Measurements from ENCODE around the gene GRM7. TPM values are rescaled to one million over a fixed set of nuclear protein-coding genes. Genes with fewer than 3 reads are reported as not detected.

GRM7 gene
- total RNA-seq, 1 experiment from 2014 or later = 0.27 TPM

- DNase-seq (ENCODE audit: low read depth) = no peak
Measured at GRCh38 chr3:7700539-7700938, 839.6 kb downstream of the GRM7 start.

DNA sequence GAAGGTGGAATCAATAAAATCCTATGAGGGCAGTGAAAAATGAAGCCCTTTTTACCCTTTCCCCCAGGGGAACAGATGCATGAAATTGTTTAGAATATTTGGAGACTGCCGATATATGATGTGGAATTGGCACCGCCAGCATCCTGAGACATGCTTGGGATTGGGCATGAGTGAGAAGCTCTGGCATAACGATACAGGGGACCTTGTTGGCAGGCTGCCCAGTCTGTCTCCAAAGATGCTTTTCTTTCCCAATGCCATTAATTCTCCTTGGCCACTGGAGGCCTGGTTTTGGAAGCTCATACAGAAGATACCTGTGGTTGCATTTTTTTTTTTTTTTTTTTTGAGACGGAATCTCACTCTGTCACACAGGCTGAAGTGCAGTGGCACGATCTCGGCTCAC, 840.1 kb downstream of the GRM7 start:
- DNase-seq (ENCODE audit: low read depth) = no peak

- peak; percentile 49 for DNase-seq (ENCODE audit: low read depth)
Measured at GRCh38 chr3:7707187-7707586, 846.3 kb downstream of the GRM7 start.

GRCh38 chr3:7709376-7710082, 848.6 kb downstream of the GRM7 start:
- DNase-seq (ENCODE audit: low read depth) = peak; percentile 11

DNA sequence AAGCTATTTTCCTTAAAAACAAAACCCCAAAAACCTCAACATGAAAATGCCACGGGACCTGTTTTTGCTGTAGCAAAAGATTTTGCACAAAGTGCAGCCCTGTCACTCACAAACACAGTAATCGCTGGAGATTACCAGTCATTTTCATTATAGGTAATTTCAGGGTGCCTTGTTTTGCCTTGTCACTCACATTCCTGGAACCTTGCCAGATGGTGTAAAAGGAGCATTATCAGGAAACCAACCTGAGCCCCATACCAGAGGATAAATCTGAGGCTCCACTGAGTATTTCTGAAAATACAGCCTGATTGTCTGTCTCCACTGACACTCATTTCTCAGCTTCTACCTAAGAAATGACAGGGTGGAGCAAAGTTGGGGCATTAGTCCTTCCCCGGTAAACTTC, 849.4 kb downstream of the GRM7 start:
- DNase-seq (ENCODE audit: low read depth) = no peak

GRCh38 chr3:7713724-7714123, 852.8 kb downstream of the GRM7 start:
- no peak for DNase-seq (ENCODE audit: low read depth)

DNA sequence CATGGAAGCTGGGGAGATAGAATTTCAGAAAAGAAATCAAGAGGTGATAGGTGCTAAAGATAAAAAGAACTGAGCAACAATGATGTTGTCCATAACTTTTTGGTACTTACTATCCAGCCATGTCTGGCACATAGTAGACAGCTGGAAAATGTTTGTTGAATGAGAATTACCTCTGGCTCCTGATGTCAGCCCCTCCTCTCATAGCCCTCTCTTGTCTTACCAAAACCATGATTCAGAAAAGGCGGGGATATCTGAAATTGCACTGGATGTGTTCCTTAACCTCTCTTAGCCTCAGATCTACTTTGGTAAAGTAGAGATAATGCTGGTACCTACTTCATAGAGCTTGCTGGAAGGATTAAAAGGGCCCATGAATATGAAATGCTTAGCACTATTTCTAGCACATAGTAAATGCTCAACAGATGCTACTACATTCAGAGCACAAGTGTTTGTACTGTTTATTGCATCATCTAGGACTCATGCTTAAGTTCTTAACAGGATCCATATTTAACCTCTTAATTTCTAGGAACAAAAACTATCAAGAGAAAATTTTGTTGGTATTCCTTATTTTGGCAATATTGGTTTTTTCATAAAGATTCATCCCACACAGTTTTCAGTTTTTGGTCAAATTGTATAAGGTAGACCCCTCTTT, 859.9 kb downstream of the GRM7 start:
- DNase-seq (ENCODE audit: low read depth) = no peak

DNA sequence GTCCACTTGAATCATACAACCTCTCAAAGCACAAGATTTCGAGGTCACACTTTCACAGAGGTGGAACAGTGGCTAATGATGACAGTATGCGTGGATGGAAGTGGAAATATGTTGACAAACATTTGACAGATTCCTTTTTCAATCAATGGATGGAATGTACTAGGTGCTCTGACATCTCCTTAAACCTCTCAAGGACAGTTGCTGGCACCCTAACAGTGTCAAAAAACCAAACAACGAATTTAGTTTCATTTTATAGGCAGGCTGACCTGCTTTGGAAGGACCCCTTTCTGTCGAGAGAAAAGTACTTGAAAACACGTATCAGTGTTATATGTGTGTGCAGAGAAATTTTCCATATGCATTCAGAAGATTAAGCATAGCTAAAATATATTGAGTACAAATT, 861.0 kb downstream of the GRM7 start:
- no peak for DNase-seq (ENCODE audit: low read depth)

DNA sequence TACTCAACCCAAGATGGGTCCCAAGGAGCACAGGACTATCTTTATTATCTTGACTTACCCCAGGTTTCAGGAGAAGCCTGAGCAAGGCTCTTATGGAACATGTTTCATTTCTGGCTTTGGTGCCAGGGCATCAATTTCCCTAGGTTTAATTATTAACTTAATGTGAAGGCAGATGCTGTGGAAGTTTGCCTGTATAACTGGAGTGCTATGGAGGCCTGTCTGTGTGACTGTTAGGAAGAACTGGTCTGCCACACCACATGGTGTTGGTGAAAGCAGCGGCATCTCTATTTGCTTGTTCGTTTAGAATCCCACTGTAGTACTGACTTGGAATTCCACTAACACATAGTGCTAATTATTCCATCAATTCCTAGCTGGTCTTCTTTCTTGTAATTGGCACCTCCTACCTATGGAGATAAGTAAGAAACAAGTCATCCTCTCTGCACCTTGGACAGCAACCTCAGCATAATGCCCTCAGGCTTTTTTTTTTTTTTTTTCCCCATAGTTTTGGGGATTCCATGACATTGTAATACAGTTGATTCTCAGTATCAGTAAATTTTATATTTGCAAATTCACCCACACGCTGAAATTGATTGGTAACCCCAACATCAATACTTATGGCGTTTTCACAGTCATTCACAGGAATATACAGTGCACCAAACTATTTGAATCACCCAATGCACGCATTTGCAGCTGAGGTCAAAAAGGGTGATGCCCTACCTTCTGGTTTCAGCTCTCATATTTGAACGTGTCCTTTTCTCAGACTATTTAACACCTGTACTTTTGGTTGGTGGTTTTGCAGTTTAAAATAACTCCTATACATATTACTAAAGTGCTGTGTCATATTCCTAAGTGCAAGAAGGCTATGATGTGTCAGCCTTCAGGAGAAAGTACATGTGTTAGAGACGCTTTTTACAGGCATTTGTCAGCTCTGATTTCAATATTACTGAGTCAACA, 867.9 kb downstream of the GRM7 start:
- DNase-seq (ENCODE audit: low read depth) = no peak

DNA sequence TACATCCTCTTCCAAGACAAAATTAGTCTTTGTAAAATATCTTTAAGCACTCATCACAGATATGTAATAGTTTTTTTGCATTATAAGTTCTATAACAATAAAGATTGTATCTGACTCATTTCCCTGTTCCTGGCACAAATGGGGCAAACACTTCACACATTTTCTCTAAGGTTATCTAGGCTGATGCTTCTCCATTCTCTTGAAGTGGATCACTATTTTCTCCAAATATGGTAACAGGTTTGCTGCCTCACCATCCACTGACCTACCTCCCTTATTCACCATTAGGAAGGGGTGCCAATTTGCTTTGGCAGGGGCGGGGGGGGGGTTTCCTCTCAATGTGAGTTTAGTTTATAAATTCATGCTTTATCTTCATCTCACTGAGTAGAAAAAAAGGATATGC, 873.0 kb downstream of the GRM7 start:
- DNase-seq (ENCODE audit: low read depth) = no peak

DNA sequence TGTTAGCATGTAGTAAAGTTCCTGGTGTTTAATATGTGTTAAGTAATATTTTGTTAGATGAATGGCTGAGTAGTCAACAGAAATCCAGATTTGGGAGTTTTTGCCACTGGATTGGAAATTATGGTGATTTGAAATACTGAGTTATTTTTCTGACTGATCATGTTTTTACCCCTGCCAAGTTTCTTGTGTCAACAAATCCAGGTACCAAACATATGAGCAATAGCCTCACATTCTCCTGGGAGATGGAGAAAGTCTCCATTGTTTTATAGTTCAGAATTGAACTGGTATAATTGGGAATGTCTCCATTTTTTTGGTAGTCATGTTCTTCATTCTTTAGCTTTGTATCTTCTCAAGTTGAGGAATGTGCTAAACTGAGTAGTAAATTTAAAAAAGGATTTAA, 873.5 kb downstream of the GRM7 start:
- DNase-seq (ENCODE audit: low read depth) = no peak

GRCh38 chr3:7737263-7737662, 876.3 kb downstream of the GRM7 start:
- no peak for DNase-seq (ENCODE audit: low read depth)

DNA sequence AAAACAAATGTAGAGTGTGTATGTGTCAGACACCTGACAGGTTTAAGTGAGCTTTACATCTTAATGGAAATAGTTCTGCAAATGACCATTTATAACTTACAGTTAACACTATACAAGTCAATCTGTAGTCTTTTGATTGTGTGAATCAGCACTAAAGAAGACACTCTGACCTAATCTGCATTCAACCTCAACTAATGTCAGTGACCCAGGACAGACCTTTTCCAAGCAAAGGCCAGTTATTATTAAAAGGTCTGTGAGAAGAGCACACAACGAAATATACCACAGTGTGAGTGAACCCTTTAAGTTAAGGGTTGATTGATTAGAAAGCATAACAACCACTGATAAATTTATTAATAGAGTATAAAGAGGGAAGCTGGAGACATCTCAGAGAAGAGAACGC, 878.8 kb downstream of the GRM7 start:
- DNase-seq (ENCODE audit: low read depth) = no peak

DNA sequence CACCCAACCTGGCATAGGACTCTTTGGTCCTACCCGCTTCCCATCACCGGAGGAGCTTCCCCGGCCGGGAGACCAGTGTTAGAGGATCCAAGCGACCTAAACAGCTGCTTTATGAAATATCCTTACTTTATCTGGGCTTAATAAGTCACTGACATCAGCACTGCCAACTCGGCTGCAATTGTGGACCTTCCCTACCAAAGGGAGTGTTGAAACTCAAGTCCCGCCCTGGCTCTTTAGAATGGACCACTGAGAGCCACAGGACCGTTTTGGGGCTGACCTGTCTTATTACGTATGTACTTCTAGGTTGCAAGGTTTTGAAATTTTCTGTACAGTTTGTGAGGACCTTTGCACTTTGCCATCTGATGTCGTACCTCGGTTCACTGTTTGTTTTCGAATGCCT, 879.5 kb downstream of the GRM7 start:
- no peak for DNase-seq (ENCODE audit: low read depth)

- no peak for DNase-seq (ENCODE audit: low read depth)
Measured at GRCh38 chr3:7744850-7745249, 883.9 kb downstream of the GRM7 start.

DNA sequence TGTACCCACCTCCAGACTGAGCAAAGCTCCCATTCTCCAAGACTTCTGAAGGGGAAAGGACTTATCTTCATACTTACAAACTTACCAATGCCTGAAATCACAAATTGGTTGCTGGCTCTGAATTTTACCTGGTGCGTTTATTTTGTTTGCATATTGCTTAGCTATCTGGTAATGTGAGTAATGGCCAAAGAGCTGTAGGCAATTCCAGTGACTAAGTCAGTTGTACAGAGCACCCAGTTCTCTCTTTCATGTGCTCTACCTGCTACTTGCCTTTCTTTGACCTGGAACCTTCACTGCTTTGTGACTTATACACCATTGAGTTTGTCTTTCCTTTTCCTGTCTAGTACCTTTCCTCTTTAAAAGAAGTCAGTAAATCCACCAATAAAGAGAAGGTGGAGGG, 884.8 kb downstream of the GRM7 start:
- DNase-seq (ENCODE audit: low read depth) = no peak

- no peak for DNase-seq (ENCODE audit: low read depth)
Measured at GRCh38 chr3:7749931-7750695, 889.2 kb downstream of the GRM7 start.

- no peak for DNase-seq (ENCODE audit: low read depth)
Measured at GRCh38 chr3:7752005-7752404, 891.1 kb downstream of the GRM7 start.

DNA sequence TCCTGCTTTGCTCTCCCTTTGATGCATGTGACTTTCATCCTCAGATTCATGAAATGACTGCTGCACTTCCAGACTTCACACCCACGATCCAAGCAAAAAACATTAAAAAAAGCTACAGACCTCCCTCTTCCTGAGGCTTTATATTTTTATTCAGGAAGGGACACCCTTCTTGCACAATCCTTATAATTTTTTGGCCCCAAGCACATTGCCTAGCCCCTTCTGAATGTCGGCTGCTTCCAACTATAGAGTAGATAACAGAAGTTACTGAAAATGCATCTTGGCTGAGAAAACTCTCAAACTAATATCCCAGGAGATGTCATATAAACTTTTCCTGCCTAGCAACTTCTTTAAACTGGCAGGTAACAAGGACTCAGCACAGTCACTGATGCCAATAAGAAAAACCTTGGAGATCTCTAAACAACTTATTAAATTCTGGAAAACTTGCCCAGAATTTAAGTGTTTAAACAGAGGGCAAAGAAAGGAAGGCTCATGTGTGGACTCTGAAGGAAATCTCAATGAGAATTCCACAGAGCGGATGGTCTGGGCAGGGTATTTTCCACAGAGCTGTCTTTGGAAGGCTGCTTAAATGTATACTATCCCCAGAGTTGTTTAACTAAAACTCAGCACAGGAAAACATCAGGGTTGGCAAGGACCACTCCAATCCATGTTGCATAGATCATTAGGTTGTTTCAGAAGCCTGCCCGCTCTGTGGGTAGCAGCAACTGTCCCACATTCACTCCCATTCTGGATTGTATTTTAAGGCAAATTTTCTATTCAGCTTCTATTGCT, 893.9 kb downstream of the GRM7 start:
- DNase-seq (ENCODE audit: low read depth) = no peak

DNA sequence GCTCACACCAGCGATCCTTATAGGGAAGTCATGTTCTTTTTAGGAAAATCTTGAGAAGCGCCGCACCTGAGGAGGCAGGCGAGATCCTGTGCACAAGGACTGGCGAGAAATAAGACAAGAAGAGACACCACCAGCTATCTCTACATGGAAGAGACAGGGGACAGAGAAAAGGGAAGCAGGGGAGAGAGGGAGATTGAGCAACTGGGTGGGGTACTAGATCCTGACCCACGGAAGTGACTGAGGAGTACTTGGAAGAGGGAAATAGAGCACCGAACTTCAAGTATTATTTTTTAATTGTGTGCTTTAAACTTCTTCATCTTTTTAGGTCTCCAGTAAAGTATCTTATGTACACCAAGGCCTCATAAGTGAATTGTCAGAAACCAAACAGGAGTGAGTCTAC, 898.7 kb downstream of the GRM7 start:
- DNase-seq (ENCODE audit: low read depth) = no peak

DNA sequence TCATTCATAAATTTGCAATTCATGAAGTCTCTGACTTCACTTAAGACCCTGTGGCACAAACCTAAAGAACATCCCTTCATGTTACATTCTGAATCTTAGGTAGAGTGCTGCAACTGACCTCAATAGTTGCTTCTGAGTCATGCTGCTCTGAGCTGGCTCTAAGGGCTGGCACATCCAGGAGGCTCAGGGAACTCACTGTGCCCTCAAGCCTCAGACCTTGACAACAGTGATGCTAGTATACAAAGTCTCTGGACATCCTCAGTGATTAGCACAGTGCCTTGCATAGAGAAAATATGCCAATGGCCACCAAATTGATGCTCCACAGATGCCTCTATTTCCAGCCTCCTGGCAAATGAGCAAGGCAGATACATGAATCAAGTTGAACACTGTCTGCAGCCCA, 899.8 kb downstream of the GRM7 start:
- no peak for DNase-seq (ENCODE audit: low read depth)

Measured in HT1080 (cell line).